K562 (cell line): ENCODE results near the gene TTC24. TPM values are rescaled to one million over a fixed set of nuclear protein-coding genes. Genes with fewer than 3 reads are reported as not detected.

Experiments used
- FIP1L1 ChIP-seq: fragments of 200-400 bp; formaldehyde crosslinking; IDR thresholded peaks from 2 replicates; pipeline ENCODE4 v1.6.1; 2018; ENCODE audit warnings: mild to moderate bottlenecking, low read depth, low read length; ENCODE audit not compliant: poor library complexity, severe bottlenecking
- FOXJ3 ChIP-seq: sonication (generic); formaldehyde crosslinking; IDR thresholded peaks from 2 replicates; pipeline ENCODE4 v1.4.0; 2020; ENCODE audit warnings: mild to moderate bottlenecking, missing genetic modification reagents
- FOXP1 ChIP-seq: sonication (generic); formaldehyde crosslinking; IDR thresholded peaks from 2 replicates; pipeline ENCODE4 v1.8.0; 2022; ENCODE audit warnings: mild to moderate bottlenecking, missing genetic modification reagents
- HCFC1 ChIP-seq: IDR thresholded peaks from 2 replicates; pipeline ENCODE4 v1.6.1; 2012; ENCODE audit warnings: low read depth, low read length, improper control_type of control experiment
- HIVEP1 ChIP-seq: fragments of 250-450 bp; sonication (Bioruptor Pico); IDR thresholded peaks from 2 replicates; pipeline ENCODE4 v1.4.0; 2020; ENCODE audit warnings: mild to moderate bottlenecking
- HNRNPK ChIP-seq: fragments of 200-400 bp; formaldehyde crosslinking; IDR thresholded peaks from one replicate; pipeline ENCODE4 v1.6.1; 2018; ENCODE audit warnings: mild to moderate bottlenecking, low read depth, low read length; ENCODE audit not compliant: poor library complexity, severe bottlenecking
- KLF10 ChIP-seq: fragments of 250-450 bp; sonication (Bioruptor Pico); IDR thresholded peaks from 2 replicates; pipeline ENCODE4 v1.6.1; 2021; ENCODE audit warnings: matching md5 sums
- MAZ ChIP-seq, 2 experiments: fragments of 450-650 bp in 1 of 2; sonication (generic) in 1 of 2; formaldehyde crosslinking; IDR thresholded peaks in 1 of 2; conservative IDR thresholded peaks in 1 of 2; 2 replicates each; pipeline versions ENCODE4 v1.4.0 to v1.5.0; 2020; ENCODE audit warnings: mild to moderate bottlenecking in 1 of 2, missing genetic modification reagents in 1 of 2
- MYBL2 ChIP-seq, 2 experiments: fragments of 450-650 bp in 1 of 2; sonication (generic) in 1 of 2; formaldehyde crosslinking in 1 of 2; IDR thresholded peaks; 2 replicates each; pipeline versions ENCODE4 v1.6.1 to v1.8.1; 2017 to 2022; ENCODE audit warnings: borderline replicate concordance in 1 of 2, inconsistent platforms in 1 of 2, low read depth in 1 of 2, mild to moderate bottlenecking in 1 of 2, missing genetic modification reagents in 1 of 2, moderate library complexity in 1 of 2
- MYNN ChIP-seq, 2 experiments: sonication (generic); formaldehyde crosslinking in 1 of 2; IDR thresholded peaks; 2 replicates each; pipeline versions ENCODE4 v1.5.0 to v1.6.1; 2016 to 2020; ENCODE audit warnings: antibody characterized with exemption in 1 of 2, missing genetic modification reagents in 1 of 2
- NR1H2 ChIP-seq: sonication (generic); formaldehyde crosslinking; IDR thresholded peaks from 2 replicates; pipeline ENCODE4 v1.4.0; 2020; ENCODE audit warnings: mild to moderate bottlenecking, missing genetic modification reagents
- SAFB ChIP-seq: fragments of 200-400 bp; formaldehyde crosslinking; IDR thresholded peaks from 2 replicates; pipeline ENCODE4 v1.6.1; 2017; ENCODE audit warnings: low read depth, low read length, borderline replicate concordance
- SIN3A ChIP-seq, 2 experiments: fragments of 150-350 bp in 1 of 2; IDR thresholded peaks; 2 replicates each; pipeline ENCODE4 v1.6.1; 2011 to 2016; ENCODE audit warnings: borderline replicate concordance in 2 of 2, low read depth in 2 of 2, low read length in 2 of 2, mild to moderate bottlenecking in 2 of 2, moderate library complexity in 2 of 2; ENCODE audit not compliant: control insufficient read depth in 1 of 2
- SMAD1 ChIP-seq: fragments of 150-350 bp; IDR thresholded peaks from 2 replicates; pipeline ENCODE4 v1.6.1; 2014; ENCODE audit warnings: low read length, low read depth; ENCODE audit not compliant: partially characterized antibody
- SNIP1 ChIP-seq: fragments of 450-650 bp; IDR thresholded peaks from 2 replicates; pipeline ENCODE4 v1.7.1; 2017; ENCODE audit warnings: low read depth, mild to moderate bottlenecking
- SREBF1 ChIP-seq: fragments of 150-350 bp; IDR thresholded peaks from 2 replicates; pipeline ENCODE4 v1.6.1; 2014; ENCODE audit warnings: antibody characterized with exemption, low read depth, low read length, borderline replicate concordance
- USF2 ChIP-seq: sonication (generic); formaldehyde crosslinking; IDR thresholded peaks from 2 replicates; pipeline ENCODE4 v1.5.0; 2020; ENCODE audit warnings: missing genetic modification reagents
- XRCC5 ChIP-seq: fragments of 200-400 bp; formaldehyde crosslinking; IDR thresholded peaks from 2 replicates; pipeline ENCODE4 v1.6.1; 2017; ENCODE audit warnings: low read depth, mild to moderate bottlenecking, low read length
- ZNF507 ChIP-seq: conservative IDR thresholded peaks from 2 replicates; pipeline ENCODE4 v1.6.1; 2017; ENCODE audit warnings: missing genetic modification characterization, missing compliant biosample characterization
- ZNF717 ChIP-seq: fragments of 250-450 bp; sonication (Bioruptor Pico); IDR thresholded peaks from 2 replicates; pipeline ENCODE4 v1.5.0; 2021
- polyA plus RNA-seq, 8 experiments: library from polyadenylated mRNA; depleted of rRNA in 4 of 8; stranded (reverse) in 5 of 8; unstranded in 3 of 8; fragments of >200 nt; fragmentation: Nextera tagmentation in 2 of 8; fragmentation: Illumina TruSeq in 1 of 8; extraction: Ambion mirVana in 2 of 8; extraction: Trizol in 1 of 8; gene quantifications; 2 replicates each; pipeline versions ENCODE4 v1.2.1 to v1.2.3, GENCODE V29; 2011 to 2014; ENCODE audit warnings: inconsistent platforms in 1 of 8, missing spikeins in 1 of 8
- total RNA-seq, 7 experiments: library from RNA; depleted of rRNA in 6 of 7; stranded (reverse); fragments of >200 nt in 6 of 7; fragmentation: Illumina TruSeq in 2 of 7; extraction: Trizol in 2 of 7; gene quantifications; 2 replicates each; pipeline versions ENCODE4 v1.2.1 to v1.2.3, GENCODE V29; 2011 to 2021; ENCODE audit warnings: low replicate concordance in 1 of 7
- TF ChIP-seq, protein P1 (sequence below): IDR thresholded peaks from 2 replicates; pipeline ENCODE4 v1.6.1; 2011; ENCODE audit not compliant: insufficient read length; ENCODE audit errors: extremely low read depth
- TF ChIP-seq, protein P2 (sequence below): fragments of 450-650 bp; IDR thresholded peaks from 2 replicates; pipeline ENCODE4 v1.6.1; 2017; ENCODE audit warnings: mild to moderate bottlenecking, moderate library complexity
- TF ChIP-seq, protein P3 (sequence below): sonication (generic); formaldehyde crosslinking; IDR thresholded peaks from 2 replicates; pipeline ENCODE4 v1.8.1; 2023; ENCODE audit warnings: mild to moderate bottlenecking, missing genetic modification reagents

Gene TTC24
- total and polyA plus RNA-seq, 9 of the 15 experiments (the other 6 are each of a cell fraction or from before 2014, with no cell fraction given), result not detected

- peak; percentile 73 for TF ChIP-seq FIP1L1
- no peak for TF ChIP-seq HIVEP1
- no peak for TF ChIP-seq USF2 (CRISPR knock-in tag)
- TF ChIP-seq MYNN (IDR thresholded peaks at IDR 0.05), result no peak
- no peak for TF ChIP-seq MYNN (CRISPR knock-in tag; IDR thresholded peaks at IDR 0.05)
- no peak for TF ChIP-seq SAFB
- no peak for TF ChIP-seq NR1H2 (CRISPR knock-in tag)
- no peak for TF ChIP-seq ZNF507 (tag)
- TF ChIP-seq FOXP1 (CRISPR knock-in tag), result no peak
- peak; percentile 94 to 98 for TF ChIP-seq SIN3A (IDR thresholded peaks at IDR 0.05; ENCODE audit: borderline replicate concordance in 2 of 2, control insufficient read depth in 1 of 2, low read depth in 2 of 2, low read length in 2 of 2)
- no peak for TF ChIP-seq SMAD1
- no peak for TF ChIP-seq KLF10 (CRISPR knock-in tag)
- no peak for TF ChIP-seq SREBF1
- TF ChIP-seq XRCC5, result no peak
- TF ChIP-seq HCFC1, result peak; percentile 94
- TF ChIP-seq, protein P1, sequence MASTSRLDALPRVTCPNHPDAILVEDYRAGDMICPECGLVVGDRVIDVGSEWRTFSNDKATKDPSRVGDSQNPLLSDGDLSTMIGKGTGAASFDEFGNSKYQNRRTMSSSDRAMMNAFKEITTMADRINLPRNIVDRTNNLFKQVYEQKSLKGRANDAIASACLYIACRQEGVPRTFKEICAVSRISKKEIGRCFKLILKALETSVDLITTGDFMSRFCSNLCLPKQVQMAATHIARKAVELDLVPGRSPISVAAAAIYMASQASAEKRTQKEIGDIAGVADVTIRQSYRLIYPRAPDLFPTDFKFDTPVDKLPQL, result no peak
- TF ChIP-seq MYBL2 (IDR thresholded peaks at IDR 0.05; ENCODE audit: low read depth), result peak; percentile 95
- TF ChIP-seq MYBL2 (CRISPR knock-in tag; IDR thresholded peaks at IDR 0.05; ENCODE audit: borderline replicate concordance), result peak; percentile 62; the same call in 1 of the 2 replicates
- TF ChIP-seq MAZ (CRISPR knock-in tag; conservative IDR thresholded peaks at IDR 0.05 in 1 of 2, IDR thresholded peaks at IDR 0.05 in 1 of 2), result no peak
- TF ChIP-seq FOXJ3 (CRISPR knock-in tag), result no peak
- TF ChIP-seq SNIP1, result no peak
- TF ChIP-seq HNRNPK, result no peak
- TF ChIP-seq, protein P2, sequence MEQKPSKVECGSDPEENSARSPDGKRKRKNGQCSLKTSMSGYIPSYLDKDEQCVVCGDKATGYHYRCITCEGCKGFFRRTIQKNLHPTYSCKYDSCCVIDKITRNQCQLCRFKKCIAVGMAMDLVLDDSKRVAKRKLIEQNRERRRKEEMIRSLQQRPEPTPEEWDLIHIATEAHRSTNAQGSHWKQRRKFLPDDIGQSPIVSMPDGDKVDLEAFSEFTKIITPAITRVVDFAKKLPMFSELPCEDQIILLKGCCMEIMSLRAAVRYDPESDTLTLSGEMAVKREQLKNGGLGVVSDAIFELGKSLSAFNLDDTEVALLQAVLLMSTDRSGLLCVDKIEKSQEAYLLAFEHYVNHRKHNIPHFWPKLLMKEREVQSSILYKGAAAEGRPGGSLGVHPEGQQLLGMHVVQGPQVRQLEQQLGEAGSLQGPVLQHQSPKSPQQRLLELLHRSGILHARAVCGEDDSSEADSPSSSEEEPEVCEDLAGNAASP, result no peak
- no peak for TF ChIP-seq ZNF717 (CRISPR knock-in tag)
- TF ChIP-seq, protein P3, sequence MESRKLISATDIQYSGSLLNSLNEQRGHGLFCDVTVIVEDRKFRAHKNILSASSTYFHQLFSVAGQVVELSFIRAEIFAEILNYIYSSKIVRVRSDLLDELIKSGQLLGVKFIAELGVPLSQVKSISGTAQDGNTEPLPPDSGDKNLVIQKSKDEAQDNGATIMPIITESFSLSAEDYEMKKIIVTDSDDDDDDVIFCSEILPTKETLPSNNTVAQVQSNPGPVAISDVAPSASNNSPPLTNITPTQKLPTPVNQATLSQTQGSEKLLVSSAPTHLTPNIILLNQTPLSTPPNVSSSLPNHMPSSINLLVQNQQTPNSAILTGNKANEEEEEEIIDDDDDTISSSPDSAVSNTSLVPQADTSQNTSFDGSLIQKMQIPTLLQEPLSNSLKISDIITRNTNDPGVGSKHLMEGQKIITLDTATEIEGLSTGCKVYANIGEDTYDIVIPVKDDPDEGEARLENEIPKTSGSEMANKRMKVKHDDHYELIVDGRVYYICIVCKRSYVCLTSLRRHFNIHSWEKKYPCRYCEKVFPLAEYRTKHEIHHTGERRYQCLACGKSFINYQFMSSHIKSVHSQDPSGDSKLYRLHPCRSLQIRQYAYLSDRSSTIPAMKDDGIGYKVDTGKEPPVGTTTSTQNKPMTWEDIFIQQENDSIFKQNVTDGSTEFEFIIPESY (CRISPR knock-in tag), result no peak
Observed at GRCh38 chr1:156571919-156572662, 7.4 kb upstream of the TTC24 start, which contains the start of gene IQGAP3 (continued).
